Measurements from ENCODE around the gene TUBB4A. TPM values are rescaled to one million over a fixed set of nuclear protein-coding genes. Genes with fewer than 3 reads are reported as not detected.

Gene TUBB4A
- total RNA-seq, 4 donors from 2014 or later: 0.22 TPM; not detected in 3

DNA sequence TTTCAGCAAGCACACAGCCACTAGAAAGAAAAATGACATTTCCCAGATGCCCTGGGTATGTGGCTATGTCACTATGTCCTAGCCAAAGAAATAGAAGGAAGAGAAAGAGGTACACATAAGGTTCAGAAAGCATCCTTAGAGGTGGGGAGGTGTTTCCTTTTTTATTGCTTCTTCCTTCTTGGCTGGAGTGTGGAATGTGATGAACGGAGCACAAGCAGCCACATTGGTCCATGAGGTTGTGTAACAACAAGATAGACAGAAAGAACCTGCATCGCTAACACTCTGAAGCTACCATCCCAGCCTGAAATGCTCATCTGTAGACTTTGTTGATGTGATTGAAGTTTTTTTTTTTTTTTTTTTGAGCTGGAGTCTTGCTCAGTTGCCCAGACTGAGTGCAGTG lies 49.2 kb downstream of the TUBB4A start:
- TF ChIP-seq, protein P1, sequence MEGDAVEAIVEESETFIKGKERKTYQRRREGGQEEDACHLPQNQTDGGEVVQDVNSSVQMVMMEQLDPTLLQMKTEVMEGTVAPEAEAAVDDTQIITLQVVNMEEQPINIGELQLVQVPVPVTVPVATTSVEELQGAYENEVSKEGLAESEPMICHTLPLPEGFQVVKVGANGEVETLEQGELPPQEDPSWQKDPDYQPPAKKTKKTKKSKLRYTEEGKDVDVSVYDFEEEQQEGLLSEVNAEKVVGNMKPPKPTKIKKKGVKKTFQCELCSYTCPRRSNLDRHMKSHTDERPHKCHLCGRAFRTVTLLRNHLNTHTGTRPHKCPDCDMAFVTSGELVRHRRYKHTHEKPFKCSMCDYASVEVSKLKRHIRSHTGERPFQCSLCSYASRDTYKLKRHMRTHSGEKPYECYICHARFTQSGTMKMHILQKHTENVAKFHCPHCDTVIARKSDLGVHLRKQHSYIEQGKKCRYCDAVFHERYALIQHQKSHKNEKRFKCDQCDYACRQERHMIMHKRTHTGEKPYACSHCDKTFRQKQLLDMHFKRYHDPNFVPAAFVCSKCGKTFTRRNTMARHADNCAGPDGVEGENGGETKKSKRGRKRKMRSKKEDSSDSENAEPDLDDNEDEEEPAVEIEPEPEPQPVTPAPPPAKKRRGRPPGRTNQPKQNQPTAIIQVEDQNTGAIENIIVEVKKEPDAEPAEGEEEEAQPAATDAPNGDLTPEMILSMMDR (IDR thresholded peaks at IDR 0.05; ENCODE audit: low read depth): no peak

DNA sequence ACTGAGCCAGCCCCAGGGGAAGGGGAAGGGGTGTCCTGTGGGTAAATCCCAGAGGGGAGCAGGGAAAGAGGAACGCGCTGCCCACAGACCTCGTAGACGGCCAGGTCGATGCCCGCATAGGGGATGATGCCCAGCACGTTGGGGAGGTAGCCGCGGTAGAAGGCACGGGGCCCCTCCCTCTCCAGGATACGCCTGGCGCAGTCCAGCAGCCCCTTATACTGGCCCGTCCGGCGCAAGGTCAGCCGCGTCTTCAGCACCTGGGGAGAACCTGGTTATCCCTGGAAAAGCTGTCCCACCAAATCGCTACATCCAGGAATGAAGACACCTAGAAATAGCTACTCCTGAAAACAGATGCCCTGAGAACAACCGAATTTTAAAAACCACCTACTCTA lies 49.9 kb downstream of the TUBB4A start:
- TF ChIP-seq, protein P1 (IDR thresholded peaks at IDR 0.05; ENCODE audit: low read depth): no peak

DNA sequence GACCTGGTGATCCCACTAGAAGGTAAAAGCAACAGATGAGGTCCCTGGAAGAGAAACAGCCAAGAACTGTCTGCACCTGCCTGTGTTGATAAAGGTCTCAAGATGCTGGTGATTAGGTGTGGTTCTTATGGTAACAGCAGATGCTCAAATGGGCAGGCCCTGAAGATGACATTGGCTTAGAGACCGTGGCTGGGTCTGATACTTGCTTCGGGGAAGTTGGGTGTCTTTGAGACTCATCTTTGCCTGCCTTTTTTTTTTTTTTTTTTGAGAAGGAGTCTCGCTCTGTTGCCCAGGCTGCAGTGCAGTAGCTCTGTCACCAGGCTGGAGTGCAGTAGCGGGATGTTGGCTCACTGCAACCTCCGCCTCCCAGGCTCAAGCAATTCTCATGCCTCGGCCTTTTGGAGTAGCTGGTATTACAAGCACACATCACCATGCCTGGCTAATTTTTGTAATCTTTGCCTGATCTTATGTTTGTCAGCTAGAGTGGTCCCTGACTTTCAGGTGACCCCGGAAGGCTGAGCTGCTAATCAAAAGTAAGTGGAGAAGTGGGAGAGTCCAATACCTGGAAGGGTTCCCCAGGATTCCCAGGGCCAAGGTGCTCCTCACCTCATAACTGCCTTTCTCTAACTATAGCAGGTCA lies 50.4 kb downstream of the TUBB4A start:
- TF ChIP-seq, protein P1 (IDR thresholded peaks at IDR 0.05; ENCODE audit: low read depth): no peak

DNA sequence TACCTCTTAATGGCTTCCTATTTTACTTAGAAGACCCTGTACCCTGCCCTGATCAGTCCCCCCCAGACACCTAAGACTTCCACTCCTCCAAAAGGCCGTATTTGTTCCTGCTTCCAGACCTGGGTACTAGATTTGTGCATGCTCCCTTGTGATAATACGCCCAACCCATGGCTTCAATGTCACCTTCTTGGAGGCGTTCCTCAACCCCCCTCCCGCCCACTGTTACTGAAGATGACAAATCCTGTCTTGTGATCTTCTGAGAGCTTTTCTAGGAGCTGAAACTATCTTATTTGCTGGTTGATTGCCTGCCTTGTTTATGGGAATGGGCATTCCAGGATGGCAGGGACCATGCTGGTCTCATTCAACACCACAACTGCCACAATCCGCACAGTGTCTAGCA lies 51.9 kb downstream of the TUBB4A start:
- TF ChIP-seq, protein P1 (IDR thresholded peaks at IDR 0.05; ENCODE audit: low read depth): no peak

DNA sequence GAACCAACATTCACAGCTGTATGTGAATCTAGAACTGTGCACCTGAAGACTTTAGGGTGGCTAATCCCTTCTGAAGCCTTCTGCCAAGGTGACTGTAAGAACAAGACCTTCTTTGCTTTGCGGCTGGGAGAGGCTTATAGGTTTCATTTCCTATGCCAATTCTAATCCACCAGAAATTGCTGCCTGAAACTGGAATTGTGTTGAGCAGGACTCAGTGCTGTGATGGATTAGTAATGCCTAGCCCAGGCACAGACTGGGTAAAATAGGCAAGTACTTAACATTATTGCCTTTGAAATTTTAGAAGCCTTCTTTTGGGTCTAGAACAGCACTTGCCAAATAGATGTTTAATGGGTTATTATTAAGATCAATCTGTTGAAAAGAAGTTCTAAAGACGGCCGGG lies 54.1 kb downstream of the TUBB4A start:
- TF ChIP-seq, protein P1 (IDR thresholded peaks at IDR 0.05; ENCODE audit: low read depth): no peak

DNA sequence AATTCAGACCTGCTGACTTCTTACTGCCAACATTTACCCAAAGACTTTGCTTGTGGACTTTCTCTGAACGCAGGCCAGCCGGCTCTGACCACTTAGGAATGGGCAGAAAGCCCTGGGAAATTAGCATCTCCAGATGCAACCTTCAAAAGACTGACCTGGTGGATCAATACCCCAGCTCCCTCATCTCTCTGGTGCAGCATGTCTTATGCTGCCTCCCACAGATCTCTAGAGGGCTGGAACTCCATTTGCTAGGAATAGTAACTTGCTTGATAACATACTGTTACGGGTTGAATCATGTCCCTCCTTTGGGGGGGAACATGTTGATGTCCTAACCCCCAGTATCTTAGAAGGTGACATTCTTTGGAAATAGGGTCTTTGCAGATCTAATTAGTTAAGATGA lies 55.7 kb downstream of the TUBB4A start:
- TF ChIP-seq, protein P1 (IDR thresholded peaks at IDR 0.05; ENCODE audit: low read depth): no peak

Small RNAs within 50 kb of the gene (small RNA-seq; reads per million reads assigned to genes)
- gene AC010503.2: not detected

Other genes starting within 250 kb of the TUBB4A start
- gene MLLT1, start 222.3 kb downstream of the TUBB4A start, total RNA-seq: 10 to 100 TPM in 2 of 4 donors, 1 to 10 TPM in 2; 7.0 to 19.0 (median 10.4) TPM
- under 1 TPM in 1 of 4 donors, not detected in 3; 0.44 TPM for gene ACER1, start 168.7 kb downstream of the TUBB4A start, total RNA-seq
- gene CLPP, start 140.8 kb downstream of the TUBB4A start, total RNA-seq: 10 to 100 TPM; 41.1 to 88.4 (median 56.2) TPM
- 10 to 100 TPM; 26.9 to 78.9 (median 60.2) TPM for gene ALKBH7, start 129.5 kb downstream of the TUBB4A start, total RNA-seq
- gene PSPN, start 126.4 kb downstream of the TUBB4A start, total RNA-seq: 1 to 10 TPM in 1 of 4 donors, under 1 TPM in 3; 0.16 to 1.5 (median 0.78) TPM
- 10 to 100 TPM; 27.9 to 41.6 (median 33.8) TPM for gene GTF2F1, start 109.1 kb downstream of the TUBB4A start, total RNA-seq
- 100 to 1,000 TPM in 1 of 4 donors, 10 to 100 TPM in 3; 44.7 to 114 (median 61.6) TPM for gene KHSRP, start 77.5 kb downstream of the TUBB4A start, total RNA-seq
- gene SLC25A41, start 68.5 kb downstream of the TUBB4A start, total RNA-seq: not detected
- gene SLC25A23, start 42.5 kb downstream of the TUBB4A start, total RNA-seq: 10 to 100 TPM; 14.3 to 50.9 (median 23.9) TPM
- 1 to 10 TPM in 1 of 4 donors, not detected in 3; 1.0 TPM for gene CRB3, start 38.0 kb downstream of the TUBB4A start, total RNA-seq
- gene DENND1C, start 20.5 kb downstream of the TUBB4A start, total RNA-seq: 1 to 10 TPM; 2.4 to 8.0 (median 4.0) TPM
- gene TNFSF9, start 28.7 kb upstream of the TUBB4A start, total RNA-seq: 1 to 10 TPM in 2 of 4 donors, not detected in 2; 1.5 to 3.7 TPM
- gene CD70, start 88.8 kb upstream of the TUBB4A start, total RNA-seq: not detected
- gene TNFSF14, start 167.9 kb upstream of the TUBB4A start, total RNA-seq: 1 to 10 TPM in 1 of 4 donors, under 1 TPM in 3; 0.19 to 2.9 (median 0.77) TPM
- gene C3, start 218.3 kb upstream of the TUBB4A start, total RNA-seq: 1,000 to 10,000 TPM in 1 of 4 donors, 100 to 1,000 TPM in 3; 262 to 1,114 (median 554) TPM
- gene GPR108, start 235.3 kb upstream of the TUBB4A start, total RNA-seq: 10 to 100 TPM; 31.0 to 62.9 (median 45.6) TPM
- 100 to 1,000 TPM in 1 of 4 donors, 10 to 100 TPM in 3; 51.7 to 161 (median 82.4) TPM for gene TRIP10, start 237.4 kb upstream of the TUBB4A start, total RNA-seq